ENCODE measurements around the gene USH2A. TPM values are rescaled to one million over a fixed set of nuclear protein-coding genes. Genes with fewer than 3 reads are reported as not detected.

USH2A gene
- total RNA-seq, 1 experiment from 2014 or later = not detected

DNA sequence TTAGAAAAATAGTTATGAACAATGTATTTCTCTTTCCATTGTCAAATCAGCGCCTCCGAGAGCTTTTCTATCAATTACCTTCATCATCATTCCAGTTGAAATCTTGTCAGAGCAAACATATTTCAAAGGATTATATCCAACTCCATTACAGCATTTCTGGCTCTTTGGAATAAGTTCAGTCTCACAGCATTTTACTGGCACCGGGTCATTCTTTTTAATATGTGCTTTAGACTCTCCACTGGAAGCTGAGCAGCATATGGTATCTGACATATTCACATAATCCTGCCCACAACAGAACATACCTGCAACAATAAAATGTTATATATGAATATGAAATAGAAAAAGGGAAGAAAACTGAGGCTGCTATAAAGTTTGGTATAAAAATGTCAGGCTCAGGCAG is 633.3 kb downstream of the USH2A start:
- TF ChIP-seq SRF (IDR thresholded peaks at IDR 0.05; ENCODE audit: low read depth) = no peak
- TF ChIP-seq FOSL1 (IDR thresholded peaks at IDR 0.05; ENCODE audit: low read depth) = no peak
- TF ChIP-seq, protein P1, sequence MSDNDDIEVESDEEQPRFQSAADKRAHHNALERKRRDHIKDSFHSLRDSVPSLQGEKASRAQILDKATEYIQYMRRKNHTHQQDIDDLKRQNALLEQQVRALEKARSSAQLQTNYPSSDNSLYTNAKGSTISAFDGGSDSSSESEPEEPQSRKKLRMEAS (IDR thresholded peaks at IDR 0.05) = no peak
- TF ChIP-seq, protein P2, sequence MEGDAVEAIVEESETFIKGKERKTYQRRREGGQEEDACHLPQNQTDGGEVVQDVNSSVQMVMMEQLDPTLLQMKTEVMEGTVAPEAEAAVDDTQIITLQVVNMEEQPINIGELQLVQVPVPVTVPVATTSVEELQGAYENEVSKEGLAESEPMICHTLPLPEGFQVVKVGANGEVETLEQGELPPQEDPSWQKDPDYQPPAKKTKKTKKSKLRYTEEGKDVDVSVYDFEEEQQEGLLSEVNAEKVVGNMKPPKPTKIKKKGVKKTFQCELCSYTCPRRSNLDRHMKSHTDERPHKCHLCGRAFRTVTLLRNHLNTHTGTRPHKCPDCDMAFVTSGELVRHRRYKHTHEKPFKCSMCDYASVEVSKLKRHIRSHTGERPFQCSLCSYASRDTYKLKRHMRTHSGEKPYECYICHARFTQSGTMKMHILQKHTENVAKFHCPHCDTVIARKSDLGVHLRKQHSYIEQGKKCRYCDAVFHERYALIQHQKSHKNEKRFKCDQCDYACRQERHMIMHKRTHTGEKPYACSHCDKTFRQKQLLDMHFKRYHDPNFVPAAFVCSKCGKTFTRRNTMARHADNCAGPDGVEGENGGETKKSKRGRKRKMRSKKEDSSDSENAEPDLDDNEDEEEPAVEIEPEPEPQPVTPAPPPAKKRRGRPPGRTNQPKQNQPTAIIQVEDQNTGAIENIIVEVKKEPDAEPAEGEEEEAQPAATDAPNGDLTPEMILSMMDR (IDR thresholded peaks at IDR 0.05 in 2 of 3, conservative IDR thresholded peaks at IDR 0.05 in 1 of 3; ENCODE audit: borderline replicate concordance in 1 of 3, insufficient read depth in 1 of 3, low read depth in 2 of 3, low read length in 2 of 3) = no peak
- TF ChIP-seq, protein P3, sequence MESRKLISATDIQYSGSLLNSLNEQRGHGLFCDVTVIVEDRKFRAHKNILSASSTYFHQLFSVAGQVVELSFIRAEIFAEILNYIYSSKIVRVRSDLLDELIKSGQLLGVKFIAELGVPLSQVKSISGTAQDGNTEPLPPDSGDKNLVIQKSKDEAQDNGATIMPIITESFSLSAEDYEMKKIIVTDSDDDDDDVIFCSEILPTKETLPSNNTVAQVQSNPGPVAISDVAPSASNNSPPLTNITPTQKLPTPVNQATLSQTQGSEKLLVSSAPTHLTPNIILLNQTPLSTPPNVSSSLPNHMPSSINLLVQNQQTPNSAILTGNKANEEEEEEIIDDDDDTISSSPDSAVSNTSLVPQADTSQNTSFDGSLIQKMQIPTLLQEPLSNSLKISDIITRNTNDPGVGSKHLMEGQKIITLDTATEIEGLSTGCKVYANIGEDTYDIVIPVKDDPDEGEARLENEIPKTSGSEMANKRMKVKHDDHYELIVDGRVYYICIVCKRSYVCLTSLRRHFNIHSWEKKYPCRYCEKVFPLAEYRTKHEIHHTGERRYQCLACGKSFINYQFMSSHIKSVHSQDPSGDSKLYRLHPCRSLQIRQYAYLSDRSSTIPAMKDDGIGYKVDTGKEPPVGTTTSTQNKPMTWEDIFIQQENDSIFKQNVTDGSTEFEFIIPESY (IDR thresholded peaks at IDR 0.05; ENCODE audit: extremely low read depth, insufficient replicate concordance, low read length) = no peak
- no peak for TF ChIP-seq YY1 (IDR thresholded peaks at IDR 0.05; ENCODE audit: extremely low read depth, insufficient replicate concordance, low read depth, low read length)
- TF ChIP-seq, protein P4, sequence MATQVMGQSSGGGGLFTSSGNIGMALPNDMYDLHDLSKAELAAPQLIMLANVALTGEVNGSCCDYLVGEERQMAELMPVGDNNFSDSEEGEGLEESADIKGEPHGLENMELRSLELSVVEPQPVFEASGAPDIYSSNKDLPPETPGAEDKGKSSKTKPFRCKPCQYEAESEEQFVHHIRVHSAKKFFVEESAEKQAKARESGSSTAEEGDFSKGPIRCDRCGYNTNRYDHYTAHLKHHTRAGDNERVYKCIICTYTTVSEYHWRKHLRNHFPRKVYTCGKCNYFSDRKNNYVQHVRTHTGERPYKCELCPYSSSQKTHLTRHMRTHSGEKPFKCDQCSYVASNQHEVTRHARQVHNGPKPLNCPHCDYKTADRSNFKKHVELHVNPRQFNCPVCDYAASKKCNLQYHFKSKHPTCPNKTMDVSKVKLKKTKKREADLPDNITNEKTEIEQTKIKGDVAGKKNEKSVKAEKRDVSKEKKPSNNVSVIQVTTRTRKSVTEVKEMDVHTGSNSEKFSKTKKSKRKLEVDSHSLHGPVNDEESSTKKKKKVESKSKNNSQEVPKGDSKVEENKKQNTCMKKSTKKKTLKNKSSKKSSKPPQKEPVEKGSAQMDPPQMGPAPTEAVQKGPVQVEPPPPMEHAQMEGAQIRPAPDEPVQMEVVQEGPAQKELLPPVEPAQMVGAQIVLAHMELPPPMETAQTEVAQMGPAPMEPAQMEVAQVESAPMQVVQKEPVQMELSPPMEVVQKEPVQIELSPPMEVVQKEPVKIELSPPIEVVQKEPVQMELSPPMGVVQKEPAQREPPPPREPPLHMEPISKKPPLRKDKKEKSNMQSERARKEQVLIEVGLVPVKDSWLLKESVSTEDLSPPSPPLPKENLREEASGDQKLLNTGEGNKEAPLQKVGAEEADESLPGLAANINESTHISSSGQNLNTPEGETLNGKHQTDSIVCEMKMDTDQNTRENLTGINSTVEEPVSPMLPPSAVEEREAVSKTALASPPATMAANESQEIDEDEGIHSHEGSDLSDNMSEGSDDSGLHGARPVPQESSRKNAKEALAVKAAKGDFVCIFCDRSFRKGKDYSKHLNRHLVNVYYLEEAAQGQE (IDR thresholded peaks at IDR 0.05; ENCODE audit: low read depth) = no peak
- no peak for TF ChIP-seq EZH2 (IDR thresholded peaks at IDR 0.05)
- TF ChIP-seq POLR2A (IDR thresholded peaks at IDR 0.05; ENCODE audit: borderline replicate concordance, extremely low read depth, insufficient read depth, insufficient read length) = no peak
- no peak for TF ChIP-seq EZH2phosphoT487 (IDR thresholded peaks at IDR 0.05; ENCODE audit: borderline replicate concordance)
- TF ChIP-seq SP1 (IDR thresholded peaks at IDR 0.05; ENCODE audit: low read depth) = no peak
- no peak for TF ChIP-seq CEBPB (IDR thresholded peaks at IDR 0.05; ENCODE audit: low read depth)
- TF ChIP-seq ZFX (IDR thresholded peaks at IDR 0.05) = no peak
- TF ChIP-seq ZNF274 (IDR thresholded peaks at IDR 0.05; ENCODE audit: low read depth, low read length) = no peak
- no peak for TF ChIP-seq JUND (IDR thresholded peaks at IDR 0.05)
- TF ChIP-seq SIN3A (IDR thresholded peaks at IDR 0.05; ENCODE audit: low read depth) = no peak
- CTCF ChIA-PET = no interaction called here
- Histone ChIP-seq H3K9me2 (ENCODE audit: insufficient read depth) (no peaks in the 10 kb centered on the region), H3K9me3 (ENCODE audit: control insufficient read depth in 1 of 2, insufficient read depth in 1 of 2, low read depth in 1 of 2, low read length in 2 of 2) (no peaks in the 10 kb centered on the region), H4K20me1 (ENCODE audit: insufficient read depth) (no peaks in the 10 kb centered on the region), H3K36me3 (ENCODE audit: control insufficient read depth in 1 of 2, insufficient read depth in 2 of 2, low read length in 2 of 2) (no peaks in the 10 kb centered on the region), H3K4me2 (ENCODE audit: low read length) (no peak overlapping the region), H3K79me2 (ENCODE audit: insufficient read depth, low read length) (no peaks in the 10 kb centered on the region), H3K4me1 (ENCODE audit: control insufficient read depth in 1 of 2, insufficient read depth in 2 of 2, low read length in 2 of 2) (no peaks in the 10 kb centered on the region), H3K27me3 (ENCODE audit: insufficient read depth, low read length) (no peaks in the 10 kb centered on the region), H2AFZ (ENCODE audit: low read depth, low read length, poor library complexity, severe bottlenecking) (no peak overlapping the region), H3K27ac (ENCODE audit: low read depth, low read length) (no peak overlapping the region), H3K4me3 (replicated peaks in 1 of 2; ENCODE audit: low read depth in 1 of 2, low read length in 2 of 2) (no peak overlapping the region), H3K9ac (ENCODE audit: low read length) (no peak overlapping the region)
- BruUV-seq (replicated peaks) = no TSS peak
- ATAC-seq (no peak), DNase-seq (ENCODE audit: low read depth, low spot score) (no peak)
- POLR2A ChIA-PET = no interaction called here
- intact Hi-C loops (cut with micrococcal nuclease) = no loop called here
- RAD21 ChIA-PET (ENCODE audit: low non-redundant PET in 1 of 2, low total read pairs in 2 of 2, uncharacterized antibody in 2 of 2, unreplicated experiment in 2 of 2) = no interaction called here

Data from HCT116 (cell line).